RPMI7951 (cell line): Measurements from ENCODE around the gene HOXC6. TPM values are rescaled to one million over a fixed set of nuclear protein-coding genes. Genes with fewer than 3 reads are reported as not detected.

Experiments
- DNase-seq: peaks from one replicate; pipeline ENCODE4 v3.0.0-alpha.2; 2012; ENCODE audit warnings: low read depth
- total RNA-seq: library from RNA; depleted of rRNA; stranded (reverse); fragments of >200 nt; shearing (Covaris generic); gene quantifications from 2 replicates; pipeline ENCODE4 v1.2.3, GENCODE V29; 2014

HOXC6 gene
- total RNA-seq, 1 experiment from 2014 or later = 0.84 TPM

- DNase-seq = no peak
Observed at GRCh38 chr12:54002278-54002914, 25.8 kb upstream of the HOXC6 start.

DNA sequence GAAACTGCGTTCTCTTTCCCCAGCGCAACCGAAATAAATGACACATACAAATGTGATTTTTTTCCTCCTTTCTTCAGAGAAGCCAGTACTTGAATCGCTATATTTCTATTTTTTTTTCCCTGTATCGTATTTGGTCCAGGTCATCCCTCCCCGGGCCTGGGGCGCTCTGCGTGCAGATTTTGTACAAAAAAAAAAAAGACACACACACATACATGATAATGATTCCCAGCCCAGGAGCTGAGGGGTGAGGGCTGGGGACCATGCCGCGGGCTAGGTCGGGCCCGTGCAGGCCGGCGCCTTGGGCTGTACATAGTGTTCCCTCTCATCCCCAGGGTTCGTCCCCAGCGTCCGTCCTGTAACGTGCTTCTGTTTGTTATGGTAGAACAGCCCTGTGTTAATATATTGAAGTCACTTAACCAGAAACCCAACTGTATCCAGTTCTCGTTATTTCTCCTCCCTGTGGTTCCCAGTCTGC, 25.3 kb upstream of the HOXC6 start:
- no peak for DNase-seq

- no peak for DNase-seq
Observed at GRCh38 chr12:54003625-54004024, 24.6 kb upstream of the HOXC6 start.

DNA sequence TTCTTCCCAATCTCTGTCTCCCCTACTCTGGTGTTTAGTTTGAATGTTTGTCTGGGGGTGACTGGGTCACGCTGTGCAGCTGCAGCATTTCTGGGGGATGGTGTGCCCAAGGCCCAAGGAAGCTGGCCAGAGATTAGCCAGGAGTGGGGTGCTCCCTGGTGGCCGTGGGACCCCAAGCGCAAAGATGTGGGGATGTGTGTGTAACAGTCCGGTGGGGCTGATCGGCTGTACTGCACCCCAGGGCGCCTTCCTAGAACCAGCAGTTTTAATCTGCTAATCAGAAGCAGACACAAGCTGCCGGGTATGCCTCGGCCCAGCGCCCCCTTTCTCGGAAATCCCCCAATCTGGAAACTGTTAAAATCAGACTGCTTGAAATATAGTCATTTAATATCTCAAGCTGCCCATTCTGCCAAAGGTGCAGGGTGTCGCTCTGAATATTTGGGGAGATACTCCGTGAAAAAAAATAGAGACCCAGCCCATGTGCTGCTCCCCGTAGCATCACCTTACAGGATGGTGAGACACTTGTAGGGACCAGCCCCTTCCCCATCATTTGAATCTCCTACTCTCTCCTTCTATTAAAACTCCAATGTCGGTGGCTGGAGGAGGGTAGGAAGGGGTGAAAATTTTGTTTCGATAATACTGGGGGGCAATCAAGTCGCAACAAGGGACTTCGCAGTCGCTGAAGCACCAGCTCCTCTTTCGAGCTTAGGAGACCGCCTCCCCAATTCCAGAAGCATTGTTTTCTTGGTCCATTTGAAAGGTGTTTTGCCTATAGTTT, 24.0 kb upstream of the HOXC6 start:
- no peak for DNase-seq

- no peak for DNase-seq
Observed at GRCh38 chr12:54004841-54005530, 23.3 kb upstream of the HOXC6 start.

DNA sequence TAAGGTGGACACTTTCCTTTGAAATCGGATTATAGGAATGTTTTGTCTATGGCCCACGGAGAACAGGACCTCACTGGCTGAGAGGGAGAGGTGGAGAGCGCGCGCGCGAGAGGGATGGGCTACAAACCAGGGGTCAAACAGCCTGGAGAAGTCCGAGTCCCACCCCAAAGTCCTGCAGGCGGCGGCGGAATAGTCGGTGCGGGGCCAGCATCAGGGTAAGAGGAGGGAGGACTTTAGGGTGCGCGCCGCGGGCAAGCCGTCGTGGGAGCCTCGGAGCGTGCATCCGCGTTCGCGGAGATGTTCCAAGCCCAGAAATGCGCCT, 22.7 kb upstream of the HOXC6 start:
- no peak for DNase-seq

DNA sequence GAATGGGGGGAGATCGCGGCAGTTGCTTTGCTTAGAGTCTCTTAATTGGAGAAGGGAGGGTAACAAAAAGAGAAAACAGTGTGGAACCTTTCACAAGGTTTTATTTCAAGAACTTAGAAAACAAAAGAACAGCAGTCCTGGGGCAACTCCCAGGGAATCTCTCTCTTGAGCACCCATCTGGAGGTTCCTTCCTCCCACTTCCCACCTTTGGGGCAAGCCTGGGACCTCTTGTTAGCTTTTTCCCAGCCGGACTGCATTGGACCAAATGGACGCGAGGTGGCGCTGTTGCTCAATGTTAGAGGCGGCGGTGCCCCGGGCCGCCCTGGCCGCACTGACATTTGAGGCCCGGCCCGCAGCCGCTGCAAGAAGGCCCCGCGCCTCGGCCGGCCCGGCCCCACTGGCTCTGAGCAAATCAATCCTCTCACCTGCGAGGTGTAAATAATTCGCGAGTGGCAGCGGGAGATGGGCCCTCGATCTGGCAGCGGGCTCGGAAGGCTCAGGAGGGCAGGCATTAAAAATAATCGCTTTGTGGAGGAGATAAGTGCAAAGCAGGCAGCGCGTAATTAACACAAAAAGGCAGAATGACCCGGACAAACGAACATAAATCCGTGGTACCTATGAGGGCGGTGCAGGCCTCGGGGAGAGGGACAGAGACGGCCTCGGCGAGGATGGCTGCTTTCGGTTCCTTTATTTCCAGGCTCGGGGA, 22.2 kb upstream of the HOXC6 start:
- peak; percentile 71 for DNase-seq

GRCh38 chr12:54006559-54007220, 21.6 kb upstream of the HOXC6 start:
- no peak for DNase-seq

- DNase-seq = no peak
Observed at GRCh38 chr12:54007538-54008259, 20.5 kb upstream of the HOXC6 start.

GRCh38 chr12:54008260-54008552, 20.0 kb upstream of the HOXC6 start:
- DNase-seq = no peak

DNA sequence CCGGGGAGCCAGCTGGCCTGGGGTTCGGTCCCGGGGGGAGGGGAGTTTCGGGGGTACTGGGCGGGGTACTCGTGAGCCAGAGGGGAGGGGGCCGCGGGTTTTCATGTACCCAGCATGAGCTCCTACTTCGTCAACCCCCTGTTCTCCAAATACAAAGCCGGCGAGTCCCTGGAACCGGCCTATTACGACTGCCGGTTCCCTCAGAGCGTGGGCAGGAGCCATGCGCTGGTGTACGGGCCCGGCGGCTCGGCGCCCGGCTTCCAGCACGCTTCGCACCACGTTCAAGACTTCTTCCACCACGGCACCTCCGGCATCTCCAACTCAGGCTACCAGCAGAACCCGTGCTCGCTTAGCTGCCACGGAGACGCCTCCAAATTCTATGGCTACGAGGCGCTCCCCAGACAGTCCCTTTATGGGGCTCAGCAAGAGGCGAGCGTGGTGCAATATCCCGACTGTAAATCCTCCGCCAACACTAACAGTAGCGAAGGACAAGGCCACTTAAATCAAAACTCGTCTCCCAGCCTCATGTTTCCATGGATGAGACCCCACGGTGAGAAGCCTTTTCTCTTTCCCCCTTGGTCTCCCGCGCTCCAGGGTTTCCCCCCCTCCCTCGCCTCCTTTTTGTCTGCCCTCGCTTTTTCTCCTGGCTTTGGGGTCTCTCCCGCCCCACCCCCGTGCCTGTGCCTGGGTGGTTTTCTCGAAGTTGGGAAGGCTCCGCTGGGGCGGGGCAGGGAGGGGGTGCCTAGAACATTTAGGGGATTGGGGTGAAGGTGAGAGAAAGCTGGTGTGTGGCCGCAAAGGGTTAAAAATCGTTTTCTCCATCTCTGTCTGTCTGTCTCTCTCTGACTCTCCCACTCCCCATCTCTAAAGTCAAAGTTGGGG, 18.8 kb upstream of the HOXC6 start:
- peak; percentile 35 for DNase-seq

DNA sequence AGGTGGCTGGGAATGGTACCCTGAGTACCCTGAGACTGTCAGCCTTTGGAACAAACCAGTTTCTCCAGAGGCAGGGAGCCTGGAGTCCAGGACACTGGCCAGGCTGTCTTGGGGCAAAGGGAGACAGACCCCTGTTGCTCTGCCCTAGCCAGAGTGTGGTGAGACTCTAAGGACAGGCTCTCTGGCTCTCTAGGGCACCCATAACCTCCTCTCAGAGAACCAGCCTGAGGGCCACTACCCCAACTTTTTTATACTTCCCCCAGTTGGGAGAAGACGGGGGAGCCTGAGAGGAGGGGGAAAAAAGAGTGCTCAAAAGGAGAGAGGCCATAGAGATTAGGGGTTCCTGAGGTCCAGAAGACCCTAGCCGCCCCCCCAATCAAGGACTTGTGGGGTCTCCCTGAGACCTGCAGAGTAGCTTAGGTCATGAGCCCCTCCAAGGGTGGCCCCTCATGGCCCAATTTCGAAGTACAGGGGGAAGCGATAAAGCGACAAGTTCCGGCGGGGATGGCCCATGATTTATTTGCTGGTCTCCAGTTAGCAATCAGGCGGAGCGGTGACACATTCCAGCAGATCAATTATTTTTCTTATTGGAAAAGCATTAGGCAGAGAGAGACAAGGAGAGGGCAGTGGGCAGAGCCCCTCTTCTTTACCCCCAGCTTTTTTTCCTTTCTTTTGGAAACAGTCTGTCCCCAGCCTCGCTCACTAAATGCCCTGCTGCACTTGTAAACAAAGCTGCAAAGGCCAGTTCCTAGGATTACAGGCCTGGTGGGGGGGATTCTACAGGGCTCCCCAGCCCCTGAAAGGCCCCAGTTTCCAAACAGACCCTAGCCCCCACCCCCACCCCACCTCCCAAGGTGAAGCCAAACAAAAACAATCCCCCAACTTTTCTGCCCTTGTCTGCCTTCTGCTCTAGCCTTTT, 17.9 kb upstream of the HOXC6 start:
- DNase-seq = no peak

- no peak for DNase-seq
Observed at GRCh38 chr12:54010972-54011664, 17.1 kb upstream of the HOXC6 start.

DNA sequence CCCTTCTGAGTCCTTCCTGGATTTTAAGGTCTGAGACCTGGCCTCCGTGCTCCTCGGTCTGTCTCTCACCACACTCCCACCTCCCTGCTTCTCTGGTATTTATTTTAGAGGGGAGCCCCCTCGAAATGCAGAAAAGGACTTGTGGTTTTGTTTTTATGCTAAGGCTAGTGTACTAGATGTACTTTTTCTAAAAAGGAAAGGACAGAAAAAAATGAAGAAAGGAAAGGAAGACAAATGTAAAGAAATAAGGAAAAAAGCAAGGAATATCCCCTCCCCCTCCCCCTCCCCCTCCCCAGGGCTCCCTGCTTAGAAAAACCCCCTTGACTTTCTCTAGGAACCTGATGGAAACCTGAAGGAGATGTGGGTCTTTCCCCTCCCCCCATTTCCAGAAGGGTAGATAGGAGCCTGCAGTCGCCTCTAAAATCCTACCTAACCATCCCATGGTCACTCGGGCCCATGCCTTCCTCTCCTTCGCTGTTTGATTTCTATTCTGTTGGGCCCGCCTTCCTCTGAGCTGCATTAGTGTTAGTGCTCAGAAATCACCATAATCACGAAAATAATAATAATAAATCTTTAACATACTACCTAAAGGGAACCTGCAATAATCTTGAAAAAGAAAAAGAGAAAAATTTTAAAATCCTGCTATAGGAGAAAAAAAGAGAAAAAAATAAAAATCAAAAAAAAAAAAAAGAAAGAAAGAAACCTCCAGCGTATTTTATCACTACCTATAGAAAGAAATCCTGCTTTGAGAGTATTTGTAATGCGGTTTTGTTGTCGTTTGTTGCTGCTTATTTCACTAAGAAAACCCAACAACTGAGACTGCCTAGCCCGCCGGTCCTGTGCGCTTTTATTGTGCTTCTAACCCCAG, 16.3 kb upstream of the HOXC6 start:
- no peak for DNase-seq

DNA sequence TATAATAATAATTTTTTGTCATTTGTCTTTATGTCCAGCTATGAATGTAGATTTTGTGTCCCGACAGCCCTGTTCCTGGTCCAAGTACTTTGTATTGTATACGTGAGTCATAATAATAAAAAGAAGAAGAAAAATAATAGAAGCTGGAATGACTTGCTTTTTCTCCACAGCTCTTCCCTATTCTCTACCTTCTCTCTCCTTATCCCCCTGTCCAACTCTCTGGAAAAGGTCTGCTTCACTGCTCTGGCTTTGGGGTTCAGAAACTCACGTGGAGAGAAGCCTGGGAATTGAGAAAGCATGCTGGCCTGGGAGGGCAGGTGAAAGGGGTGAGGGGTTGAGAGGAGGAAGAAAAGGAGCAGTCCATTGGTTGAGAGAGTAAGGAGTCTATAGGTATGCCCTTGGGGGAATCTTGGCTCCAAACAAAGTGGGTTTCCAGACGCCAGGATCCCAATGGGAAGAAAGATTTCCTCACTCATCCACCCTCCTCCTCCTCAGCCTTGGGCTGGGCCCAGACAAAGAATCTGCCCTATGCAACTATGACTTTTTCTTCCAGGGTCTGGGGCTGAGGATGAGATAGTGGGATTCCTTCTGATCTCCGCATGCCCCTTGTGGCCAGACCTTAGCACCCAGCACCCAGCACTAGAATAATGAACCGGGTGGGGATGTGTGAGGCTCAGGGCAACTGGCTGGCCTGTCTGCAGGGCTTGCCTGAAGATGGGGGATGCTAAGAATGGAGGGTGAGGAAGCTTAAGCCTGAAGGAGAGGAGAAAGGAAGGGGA, 15.4 kb upstream of the HOXC6 start:
- DNase-seq = no peak

DNA sequence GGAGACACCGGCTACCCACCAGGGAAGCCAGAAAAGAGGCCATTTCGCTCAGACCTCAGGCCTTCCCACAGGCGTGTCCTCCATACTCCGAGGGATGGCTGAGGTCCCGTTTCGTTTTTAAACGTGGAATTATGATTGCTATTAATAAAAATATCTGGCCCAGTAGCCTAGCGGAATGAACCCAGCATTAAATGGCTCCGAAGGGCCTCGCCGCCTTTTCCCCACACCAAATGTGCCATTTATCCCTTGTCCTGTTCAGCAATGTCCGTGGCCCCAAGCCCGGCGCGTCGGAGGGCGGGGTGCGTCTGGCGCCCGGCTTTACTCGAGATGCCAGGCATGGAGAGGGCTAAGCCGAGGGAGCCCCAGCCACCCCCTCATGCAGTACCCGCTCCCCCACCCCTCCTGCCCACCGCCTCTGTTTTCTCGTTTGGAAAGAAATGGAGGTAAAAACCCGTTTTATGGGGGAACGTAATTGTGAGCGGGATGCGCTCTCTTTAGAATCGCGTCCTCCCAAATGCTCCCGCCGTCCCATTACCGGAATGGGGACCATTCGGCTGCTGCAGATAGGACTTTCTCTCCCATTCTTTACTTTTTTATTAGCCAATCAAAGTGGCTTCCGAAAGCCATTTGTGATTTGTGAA, 13.7 kb upstream of the HOXC6 start:
- DNase-seq = no peak
